ENCODE measurements around the gene CIC.
"Not testable (repeated sequence)": the region's sequence is repeated elsewhere in the genome, so short reads cannot be mapped to it uniquely, and the experiment has no call there.

The CIC gene

DNA sequence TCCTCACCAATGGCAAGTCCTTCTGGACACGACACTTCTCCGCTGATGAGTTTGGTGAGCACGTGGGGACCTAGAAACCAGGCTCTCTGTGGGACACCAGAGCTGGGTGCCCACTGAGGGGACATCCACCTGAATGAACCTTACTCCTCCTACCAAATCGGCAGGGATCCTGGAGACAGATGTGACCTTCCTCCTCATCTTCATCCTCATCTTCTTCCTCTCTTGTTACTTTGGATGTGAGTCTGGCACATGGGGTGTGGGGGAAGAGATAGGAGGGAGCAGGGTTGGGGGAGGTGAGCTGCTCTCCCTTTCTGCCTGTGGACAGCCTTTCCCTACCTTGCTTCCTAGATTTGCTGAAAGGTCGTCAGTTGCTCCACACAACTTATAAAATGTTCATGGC is 46.0 kb downstream of the CIC start:
- DNase-seq: no peak

DNA sequence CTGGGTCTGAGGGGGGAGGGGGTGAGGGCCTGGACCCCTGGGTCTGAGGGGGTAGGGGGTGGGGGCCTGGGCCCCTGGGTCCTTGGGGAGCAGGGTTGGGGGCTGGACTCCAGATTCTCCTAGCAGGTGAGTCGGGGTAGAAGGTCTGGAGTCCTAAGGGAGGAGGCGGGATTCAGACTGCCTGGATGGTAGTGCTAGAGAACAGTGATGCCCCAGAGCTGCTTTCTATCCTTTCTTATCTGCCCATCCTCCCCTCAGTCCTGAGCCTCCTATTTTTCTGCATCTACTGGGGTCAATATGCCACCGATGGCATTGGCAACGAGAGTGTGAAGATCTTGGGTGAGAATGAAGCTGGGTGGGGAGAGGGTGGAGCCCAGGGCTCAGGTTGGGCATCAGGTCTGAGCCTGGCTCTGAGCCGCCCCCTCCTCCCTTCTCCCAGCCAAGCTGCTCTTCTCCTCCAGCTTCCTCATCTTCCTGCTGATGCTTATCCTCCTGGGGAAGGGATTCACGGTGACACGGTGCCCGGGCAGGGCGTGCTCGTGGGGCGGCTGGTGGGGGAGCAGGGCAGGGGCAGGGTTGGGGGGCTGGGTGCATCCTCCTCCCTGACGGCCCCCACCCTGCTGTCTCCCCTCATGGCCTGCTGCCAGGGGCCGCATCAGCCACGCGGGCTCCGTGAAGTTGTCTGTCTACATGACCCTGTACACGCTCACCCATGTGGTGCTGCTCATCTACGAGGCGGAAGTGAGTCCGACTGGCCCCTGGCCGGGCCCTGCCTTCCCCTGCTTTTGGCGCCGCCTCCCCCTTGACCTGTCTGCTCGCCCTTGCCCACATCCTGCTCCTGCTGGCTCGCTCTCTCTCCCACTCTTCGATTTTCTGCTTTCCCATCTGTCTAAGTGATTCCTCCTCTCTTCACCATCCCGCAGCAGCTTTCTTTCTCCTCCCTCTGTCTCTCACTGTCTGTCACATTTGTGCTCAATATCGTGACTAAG is 47.5 kb downstream of the CIC start:
- no peak for DNase-seq

DNA sequence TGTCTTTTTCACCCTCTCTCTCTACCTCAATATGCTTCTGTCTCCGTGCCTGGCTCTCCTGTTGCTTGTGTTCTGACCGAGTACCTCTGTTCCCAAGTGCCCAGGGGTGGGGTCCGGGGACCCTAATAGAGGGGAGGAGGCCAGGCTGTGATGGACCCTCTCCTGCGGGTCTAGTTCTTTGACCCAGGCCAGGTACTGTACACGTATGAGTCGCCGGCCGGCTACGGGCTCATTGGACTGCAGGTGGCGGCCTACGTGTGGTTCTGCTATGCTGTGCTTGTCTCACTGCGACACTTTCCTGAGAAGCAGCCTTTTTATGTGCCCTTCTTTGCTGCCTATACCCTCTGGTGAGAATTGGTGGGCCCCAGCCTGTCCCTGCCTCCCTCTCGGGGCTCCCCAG is 48.5 kb downstream of the CIC start:
- no peak for DNase-seq

DNA sequence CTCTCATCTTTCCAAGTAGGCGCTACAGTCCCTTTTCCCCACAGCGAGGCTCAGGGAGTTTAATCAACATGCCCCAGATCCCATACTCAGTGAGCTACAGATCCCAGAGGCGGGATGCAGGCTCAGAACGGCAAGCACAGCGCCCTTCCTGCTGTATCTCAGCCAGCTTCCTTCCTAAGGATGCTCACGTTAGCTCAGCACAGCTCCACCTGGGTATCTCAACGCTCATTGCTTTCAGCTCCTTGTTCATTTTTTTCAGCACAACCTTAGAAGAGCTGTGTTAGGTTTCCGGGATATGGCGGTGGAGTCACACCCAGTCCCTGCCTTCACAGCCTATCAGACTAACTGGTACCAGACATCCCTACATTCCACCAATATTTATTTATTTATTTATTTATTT is 53.3 kb downstream of the CIC start:
- no peak for DNase-seq

DNA sequence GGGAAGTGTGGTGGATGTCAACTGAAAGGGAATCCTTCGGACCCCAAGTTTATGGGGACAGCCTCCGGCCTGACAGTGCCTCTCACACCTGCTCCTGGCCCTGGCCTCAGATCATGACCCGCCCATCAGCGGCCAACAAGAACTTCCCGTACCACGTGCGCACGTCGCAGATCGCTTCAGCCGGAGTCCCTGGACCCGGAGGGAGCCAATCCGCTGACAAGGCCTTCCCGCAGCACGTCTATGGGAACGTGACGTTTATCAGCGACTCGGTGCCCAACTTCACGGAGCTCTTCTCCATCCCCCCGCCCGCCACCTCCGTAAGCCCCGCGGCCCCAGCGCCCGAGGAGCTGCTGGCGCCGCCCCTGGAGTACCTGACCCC is 54.4 kb downstream of the CIC start:
- no peak for DNase-seq

- no peak for DNase-seq
These were observed 55.0 kb downstream of the CIC start for GRCh38 chr19:42323852-42324654.

GRCh38 chr19:42324655-42325307 is 55.7 kb downstream of the CIC start:
- DNase-seq: no peak

DNA sequence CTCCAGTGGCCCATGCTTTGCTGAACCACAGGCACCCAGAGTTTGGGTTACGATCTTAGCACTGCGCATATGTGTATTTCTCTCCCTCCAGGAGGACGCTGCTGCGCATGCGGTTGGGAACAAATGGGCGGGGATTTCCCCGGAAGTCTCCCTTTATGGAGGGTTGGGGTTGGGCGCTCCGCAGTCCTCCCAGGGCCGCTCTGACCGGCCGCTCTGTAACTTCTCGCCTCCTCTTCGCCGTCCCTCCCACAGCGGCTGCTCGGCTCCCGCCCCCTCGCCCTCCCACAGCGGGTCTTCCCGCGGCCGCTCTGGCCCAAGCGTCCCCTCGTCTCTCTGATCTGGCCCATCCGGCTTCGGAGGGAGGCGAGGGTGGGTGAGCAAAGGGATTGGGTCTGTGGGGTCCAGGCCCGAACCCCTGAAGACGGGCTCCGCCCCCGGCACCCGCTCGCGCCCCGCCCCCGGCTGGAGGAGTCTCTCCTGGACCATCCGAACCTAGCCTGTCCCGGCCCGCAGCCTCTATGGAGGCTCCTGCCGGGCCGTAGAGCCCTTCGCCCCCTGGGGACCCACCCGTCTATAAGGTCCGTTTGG is 56.4 kb downstream of the CIC start, which contains the start of gene MEGF8:
MEGF8 (plus strand) TSS at position 328 of the 588 bp plus-strand sequence. CDS start 609 bp downstream, outside the sequence.
- DNase-seq: peak; percentile 95

GRCh38 chr19:42325896-42326771 is 57.1 kb downstream of the CIC start:
- DNase-seq: peak; percentile 24

GRCh38 chr19:42326969-42327368 is 57.9 kb downstream of the CIC start:
- DNase-seq: no peak

GRCh38 chr19:42327381-42327780 is 58.3 kb downstream of the CIC start:
- DNase-seq: no peak

GRCh38 chr19:42328106-42328505 is 59.1 kb downstream of the CIC start:
- DNase-seq: no peak

DNA sequence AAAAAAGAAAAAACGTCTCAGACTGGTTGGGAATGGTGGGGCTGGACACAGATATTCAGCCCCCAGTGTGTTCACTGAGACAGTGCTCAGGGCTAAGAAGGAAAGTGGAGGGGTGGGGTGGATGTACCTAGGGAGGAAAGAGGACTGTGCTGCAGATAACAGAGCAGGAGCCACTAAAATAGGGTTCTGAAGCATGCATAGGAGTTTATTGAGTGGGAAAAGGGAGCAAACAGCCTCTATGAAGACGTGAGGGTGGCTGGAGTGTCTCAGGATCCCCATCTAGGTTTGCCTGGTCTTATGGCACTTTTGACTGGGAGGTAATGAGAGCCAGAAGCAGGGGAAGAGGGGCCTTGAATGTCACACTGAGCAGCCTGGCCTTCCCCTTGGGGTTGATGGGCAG is 59.8 kb downstream of the CIC start:
- no peak for DNase-seq

DNA sequence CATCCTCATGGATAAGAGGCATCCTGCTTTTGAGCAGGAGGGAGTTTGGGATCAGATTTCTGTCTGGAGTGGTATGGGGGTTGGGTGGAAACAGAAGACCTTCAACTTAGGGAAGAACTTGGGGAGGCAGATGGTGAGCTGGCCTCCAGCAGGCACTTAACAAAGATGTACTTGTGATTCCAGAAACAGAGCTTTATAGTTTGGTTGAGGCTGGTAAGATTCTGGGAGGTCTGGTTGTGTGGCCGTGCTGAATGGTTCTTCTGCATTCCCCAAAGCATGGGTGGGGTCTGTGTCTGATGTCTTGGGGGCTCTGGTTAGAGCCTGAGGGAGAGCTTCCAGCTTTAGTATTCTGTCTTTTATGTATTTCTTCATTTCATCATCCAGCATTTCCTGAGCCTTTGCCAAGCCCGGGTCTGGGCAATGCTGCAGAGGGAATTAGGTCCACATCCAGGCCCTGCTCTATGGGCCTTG is 61.2 kb downstream of the CIC start:
- no peak for DNase-seq

DNA sequence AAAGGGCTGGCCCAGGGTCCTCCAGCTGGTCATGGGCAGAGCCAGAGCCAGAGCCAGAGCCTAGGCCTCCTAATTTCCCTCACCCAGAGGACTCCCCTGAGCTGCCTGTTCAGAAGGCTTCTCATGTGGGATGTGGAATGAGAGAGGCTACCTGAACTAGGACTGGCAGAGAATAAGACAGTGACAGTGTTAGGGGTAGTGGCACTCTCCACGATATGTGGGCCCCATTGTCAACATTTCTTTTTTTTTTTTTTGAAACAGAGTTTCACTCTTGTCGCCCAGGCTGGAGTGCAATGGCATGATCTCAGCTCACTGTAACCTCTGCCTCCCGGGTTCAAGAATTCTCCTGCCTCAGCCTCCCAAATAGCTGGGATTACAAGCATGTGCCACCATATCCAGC is 62.3 kb downstream of the CIC start:
- not testable (repeated sequence) for DNase-seq

- no peak for DNase-seq
These were observed 63.0 kb downstream of the CIC start for GRCh38 chr19:42332059-42332458.

- DNase-seq: no peak
These were observed 64.0 kb downstream of the CIC start for GRCh38 chr19:42333018-42333417.

DNA sequence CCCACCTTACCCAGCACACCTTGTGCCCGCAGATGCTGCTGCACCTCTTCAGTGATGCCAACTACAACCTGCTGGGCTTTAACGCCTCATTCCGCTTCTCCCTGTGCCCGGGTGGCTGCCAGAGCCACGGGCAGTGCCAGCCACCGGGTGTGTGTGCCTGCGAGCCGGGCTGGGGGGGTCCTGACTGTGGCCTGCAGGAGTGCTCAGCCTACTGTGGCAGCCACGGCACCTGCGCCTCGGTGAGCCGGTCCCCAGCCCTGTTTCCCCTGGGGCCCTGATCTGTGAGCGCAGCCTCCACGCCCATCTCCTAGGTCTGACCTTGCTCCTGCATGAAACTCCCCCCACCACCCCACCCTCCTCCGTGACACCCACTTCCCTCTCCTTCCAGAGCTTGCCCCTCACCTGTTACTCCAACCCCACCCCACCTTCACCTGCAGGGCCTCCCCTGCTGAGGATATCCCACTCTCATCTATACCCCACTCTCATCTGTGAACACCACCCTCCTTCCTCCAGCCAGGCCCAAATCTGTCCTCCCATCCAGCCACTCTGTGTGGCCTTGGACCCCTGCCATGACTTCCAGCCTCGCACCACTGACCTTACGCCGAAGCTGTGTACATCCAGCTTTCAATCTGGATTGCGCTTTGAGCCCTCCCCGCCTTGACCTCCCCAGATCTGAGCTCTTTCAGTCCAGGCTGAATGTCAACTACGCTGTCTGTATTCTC is 65.1 kb downstream of the CIC start:
- no peak for DNase-seq

- no peak for DNase-seq
These were observed 65.8 kb downstream of the CIC start for GRCh38 chr19:42334697-42335373.

- DNase-seq: no peak
These were observed 66.4 kb downstream of the CIC start for GRCh38 chr19:42335374-42335936.
